Natural killer cell (primary cell): ENCODE measurements around the gene HTR4. TPM values are rescaled to one million over a fixed set of nuclear protein-coding genes. Genes with fewer than 3 reads are reported as not detected.
A peak's percentile ranks its signal among the peaks of the same experiment; 100 is the strongest.

ENCODE experiments used
- ATAC-seq, 3 donors: fragments of 150-1000 bp in 2 of 3; fragments of 200-7000 bp in 1 of 3; cut with Tn5 transposase; 1 replicate in 1 of 3; 2 replicates in 2 of 3; pipeline ENCODE4 v1.10.0; 2021; ENCODE audit warnings: mild to moderate bottlenecking in 2 of 3, moderate library complexity in 2 of 3
- DNase-seq, 2 donors: peaks; one replicate each; pipeline versions ENCODE4 v3.0.0 to v3.0.0-alpha.2; 2013 to 2021; ENCODE audit warnings: mixed read lengths in 1 of 2
- H3K27ac ChIP-seq: one replicate; pipeline ENCODE4 v1.5.1; 2013; ENCODE audit warnings: mild to moderate bottlenecking, low read length
- H3K27me3 ChIP-seq: one replicate; pipeline ENCODE4 v1.6.1; 2013; ENCODE audit warnings: low read length; ENCODE audit not compliant: control insufficient read depth, insufficient read depth
- H3K36me3 ChIP-seq: one replicate; pipeline ENCODE4 v1.6.1; 2013; ENCODE audit warnings: low read length; ENCODE audit not compliant: control insufficient read depth, insufficient read depth
- H3K4me1 ChIP-seq: one replicate; pipeline ENCODE4 v1.6.1; 2013; ENCODE audit warnings: low read length; ENCODE audit not compliant: control insufficient read depth, insufficient read depth
- H3K4me3 ChIP-seq: one replicate; pipeline ENCODE4 v1.5.1; 2013; ENCODE audit warnings: low read length
- H3K9me3 ChIP-seq: one replicate; pipeline ENCODE4 v1.6.1; 2013; ENCODE audit warnings: low read length; ENCODE audit not compliant: control insufficient read depth, insufficient read depth
- H3K27ac Mint-ChIP-seq, 2 donors: one replicate each; pipeline ENCODE4 v1.8.0; 2022; ENCODE audit warnings: mild to moderate bottlenecking in 2 of 2, mixed read lengths in 2 of 2, moderate library complexity in 1 of 2
- H3K27me3 Mint-ChIP-seq, 2 donors: one replicate each; pipeline ENCODE4 v1.8.0; 2022; ENCODE audit warnings: low read depth in 2 of 2, mixed read lengths in 2 of 2
- H3K36me3 Mint-ChIP-seq: one replicate; pipeline ENCODE4 v1.8.0; 2022; ENCODE audit warnings: mixed read lengths
- H3K4me1 Mint-ChIP-seq, 2 donors: one replicate each; pipeline ENCODE4 v1.8.0; 2022; ENCODE audit warnings: mixed read lengths in 2 of 2
- H3K4me3 Mint-ChIP-seq: one replicate; pipeline ENCODE4 v1.8.0; 2022; ENCODE audit warnings: mild to moderate bottlenecking, moderate library complexity, mixed read lengths
- H3K9me3 Mint-ChIP-seq, 2 donors: one replicate each; pipeline ENCODE4 v1.8.0; 2022; ENCODE audit warnings: mixed read lengths in 2 of 2
- WGBS: methylation state at CpG from one replicate; pipeline ENCODE4 v1.1.7; 2013; ENCODE audit warnings: missing lambda C conversion rate; ENCODE audit not compliant: insufficient coverage; 5-methylcytosine and 5-hydroxymethylcytosine counted together
- intact Hi-C: fragments of 100-400 bp; cut with micrococcal nuclease; formaldehyde crosslinking; loops from one replicate; pipeline ENCODE4 v1.14.2; 2022
- total RNA-seq, 4 donors: library from RNA; stranded (reverse); fragments of 120-200 nt in 1 of 4; gene quantifications; one replicate each; pipeline versions ENCODE4 v1.2.3 to v1.2.4, GENCODE V29; 2013 to 2022
- TF ChIP-seq, protein P1 (sequence below): fragments of 200-600 bp; IDR thresholded peaks from one replicate; pipeline ENCODE4 v1.8.0; 2022; ENCODE audit warnings: antibody characterized with exemption

The HTR4 gene
- total RNA-seq, 3 donors from 2014 or later (not counting 1 experiment from before 2014, with no cell fraction given): not detected

DNA sequence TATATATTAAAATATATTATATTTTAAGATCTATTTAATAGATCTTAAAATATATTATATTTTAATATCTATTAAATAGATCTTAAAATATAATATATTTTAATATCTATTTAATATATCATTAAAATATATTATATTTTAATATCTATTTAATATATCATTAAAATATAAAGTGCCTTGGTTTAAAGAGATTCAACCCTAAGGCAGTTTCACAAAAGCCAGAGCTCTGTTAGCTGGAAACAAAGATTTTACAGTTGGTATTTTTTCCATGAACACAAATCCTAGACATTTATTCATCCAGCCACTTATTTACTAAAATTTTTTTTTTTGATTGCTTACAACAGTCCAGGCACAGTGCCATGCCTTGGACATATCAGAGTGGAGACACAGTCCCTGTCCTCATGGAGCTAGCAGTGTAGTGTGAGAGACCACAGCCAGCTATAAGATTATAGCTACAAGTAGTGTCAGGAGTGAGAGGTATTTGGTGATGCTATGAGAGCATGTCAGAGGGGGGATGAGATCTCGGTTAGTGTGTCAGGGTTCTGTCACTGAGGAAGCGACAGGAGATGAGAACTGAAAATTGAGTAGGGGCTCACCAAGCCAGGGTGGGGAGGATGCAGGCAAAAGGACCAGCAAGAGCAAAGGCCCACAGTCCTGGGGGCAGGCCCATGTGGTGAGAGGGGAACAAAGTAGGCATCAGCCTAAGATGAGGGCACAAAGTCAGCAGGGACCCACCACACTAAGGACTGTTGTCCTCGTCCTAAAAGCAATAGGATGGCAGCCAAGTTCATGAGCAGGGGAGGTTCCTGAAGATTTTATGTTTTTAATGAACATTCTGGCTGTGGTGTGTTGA lies 196.1 kb downstream of the HTR4 start:
- Mint-ChIP-seq H3K9me3 (no peaks in the 10 kb centered on the region), H3K36me3 (no peaks in the 10 kb centered on the region), H3K27me3 (peaks cover 21 to 50% of the 10 kb centered on the region in 2 donors), H3K27ac (no peak overlapping the region), H3K4me1 (no peaks in the 10 kb centered on the region), H3K4me3 (no peak overlapping the region)
- peaks cover 3% of the 10 kb centered on the region for H3K27me3 ChIP-seq
- intact Hi-C loops: no loop called here
- TF ChIP-seq, protein P1, sequence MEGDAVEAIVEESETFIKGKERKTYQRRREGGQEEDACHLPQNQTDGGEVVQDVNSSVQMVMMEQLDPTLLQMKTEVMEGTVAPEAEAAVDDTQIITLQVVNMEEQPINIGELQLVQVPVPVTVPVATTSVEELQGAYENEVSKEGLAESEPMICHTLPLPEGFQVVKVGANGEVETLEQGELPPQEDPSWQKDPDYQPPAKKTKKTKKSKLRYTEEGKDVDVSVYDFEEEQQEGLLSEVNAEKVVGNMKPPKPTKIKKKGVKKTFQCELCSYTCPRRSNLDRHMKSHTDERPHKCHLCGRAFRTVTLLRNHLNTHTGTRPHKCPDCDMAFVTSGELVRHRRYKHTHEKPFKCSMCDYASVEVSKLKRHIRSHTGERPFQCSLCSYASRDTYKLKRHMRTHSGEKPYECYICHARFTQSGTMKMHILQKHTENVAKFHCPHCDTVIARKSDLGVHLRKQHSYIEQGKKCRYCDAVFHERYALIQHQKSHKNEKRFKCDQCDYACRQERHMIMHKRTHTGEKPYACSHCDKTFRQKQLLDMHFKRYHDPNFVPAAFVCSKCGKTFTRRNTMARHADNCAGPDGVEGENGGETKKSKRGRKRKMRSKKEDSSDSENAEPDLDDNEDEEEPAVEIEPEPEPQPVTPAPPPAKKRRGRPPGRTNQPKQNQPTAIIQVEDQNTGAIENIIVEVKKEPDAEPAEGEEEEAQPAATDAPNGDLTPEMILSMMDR: no peak
- no peaks in the 10 kb centered on the region for H3K36me3 ChIP-seq
- no peaks in the 10 kb centered on the region for H3K4me1 ChIP-seq
- no peak overlapping the region for H3K27ac ChIP-seq
- ATAC-seq (no peak), DNase-seq (no peak)
- H3K4me3 ChIP-seq: no peak overlapping the region
- 88% methylated on average over 3 of the region's 3 CpGs for WGBS
- H3K9me3 ChIP-seq: no peaks in the 10 kb centered on the region

DNA sequence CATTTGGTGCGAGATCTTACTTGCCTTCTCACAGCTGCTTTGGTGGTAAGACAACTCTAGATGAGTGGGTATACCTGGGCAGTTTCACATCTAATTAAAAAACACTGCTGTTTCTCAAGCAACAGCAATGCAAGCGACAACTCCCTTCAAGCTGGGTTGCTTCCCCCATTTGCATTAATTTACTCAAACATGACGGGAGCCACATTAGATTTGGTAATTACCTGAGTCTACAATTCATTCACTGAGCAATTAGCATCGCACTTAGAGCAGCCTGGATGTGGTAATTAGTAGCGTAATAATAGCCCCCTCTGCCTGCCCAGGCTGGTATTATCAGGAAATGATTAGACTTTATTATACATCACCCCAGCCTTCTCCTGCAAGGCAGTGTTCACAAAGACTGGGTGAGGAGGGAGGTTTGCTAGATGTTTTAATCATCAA lies 197.1 kb downstream of the HTR4 start:
- Histone ChIP-seq H3K9me3 (no peaks in the 10 kb centered on the region), H3K27ac (no peak overlapping the region), H3K27me3 (peaks cover 3% of the 10 kb centered on the region), H3K4me3 (no peak overlapping the region), H3K36me3 (no peaks in the 10 kb centered on the region), H3K4me1 (no peaks in the 10 kb centered on the region)
- no peaks in the 10 kb centered on the region for H3K4me1 Mint-ChIP-seq
- H3K4me3 Mint-ChIP-seq: no peak overlapping the region
- TF ChIP-seq, protein P1: no peak
- intact Hi-C loops: no loop called here
- H3K36me3 Mint-ChIP-seq: no peaks in the 10 kb centered on the region
- ATAC-seq (peak; percentile 82 to 94 (median 84)), DNase-seq (peak in 1 of 2 donors; percentile 49)
- peaks cover 21 to 47% of the 10 kb centered on the region in 2 donors for H3K27me3 Mint-ChIP-seq
- no peaks in the 10 kb centered on the region for H3K9me3 Mint-ChIP-seq
- WGBS: 62% methylated on average over 3 of the region's 5 CpGs
- H3K27ac Mint-ChIP-seq: no peak overlapping the region

DNA sequence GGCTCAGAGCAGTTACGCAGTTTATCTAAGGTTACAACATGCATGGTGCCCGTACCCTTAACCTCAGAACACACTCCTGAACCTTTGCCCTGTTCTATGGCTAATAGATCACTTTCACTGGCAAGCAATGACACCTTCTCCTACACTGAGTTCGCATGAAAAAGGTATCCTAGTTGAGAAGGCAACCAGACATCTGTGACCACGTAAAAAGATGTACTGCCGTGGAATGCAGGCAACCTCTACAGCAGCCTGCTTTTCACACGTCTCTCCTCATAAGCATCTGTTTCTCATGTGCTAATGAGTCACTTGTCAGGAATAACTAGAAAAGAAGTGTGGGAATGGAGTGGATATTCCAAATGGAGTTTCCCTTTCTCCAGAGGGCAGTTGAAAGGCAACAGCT lies 199.1 kb downstream of the HTR4 start:
- Histone ChIP-seq H3K4me3 (no peak overlapping the region), H3K27ac (no peak overlapping the region), H3K36me3 (no peaks in the 10 kb centered on the region), H3K9me3 (no peaks in the 10 kb centered on the region), H3K27me3 (peaks cover 3% of the 10 kb centered on the region), H3K4me1 (no peaks in the 10 kb centered on the region)
- no peak for DNase-seq
- Mint-ChIP-seq H3K9me3 (no peaks in the 10 kb centered on the region), H3K27ac (no peak overlapping the region), H3K36me3 (no peaks in the 10 kb centered on the region), H3K4me3 (no peak overlapping the region), H3K4me1 (no peaks in the 10 kb centered on the region), H3K27me3 (peaks cover 19 to 28% of the 10 kb centered on the region in 2 donors)
- no peak for ATAC-seq
- TF ChIP-seq, protein P1: no peak
- 87% methylated on average over 6 of the region's 6 CpGs for WGBS
- intact Hi-C loops: no loop called here
